KMS-11 (cell line): ENCODE measurements around the gene FTCDNL1.

Experiments used
- H2AFZ ChIP-seq: fragments of 200-600 bp; sonication (generic); 2 replicates; pipeline ENCODE4 v1.6.1; 2016; ENCODE audit warnings: antibody characterized with exemption, mixed run types, low read depth
- H3K27ac ChIP-seq: fragments of 200-600 bp; sonication (generic); 2 replicates; pipeline ENCODE4 v1.6.1; 2016; ENCODE audit warnings: mild to moderate bottlenecking, mixed run types
- H3K27me3 ChIP-seq: fragments of 200-600 bp; sonication (generic); 2 replicates; pipeline ENCODE4 v1.6.1; 2017; ENCODE audit warnings: mild to moderate bottlenecking, low read depth, mixed run types, moderate library complexity; ENCODE audit not compliant: insufficient read depth
- H3K36me3 ChIP-seq: fragments of 200-600 bp; sonication (generic); 2 replicates; pipeline ENCODE4 v1.6.1; 2017; ENCODE audit warnings: mild to moderate bottlenecking, mixed run types; ENCODE audit not compliant: insufficient read depth
- H3K4me1 ChIP-seq: fragments of 200-600 bp; sonication (generic); 2 replicates; pipeline ENCODE4 v1.6.1; 2016; ENCODE audit warnings: mild to moderate bottlenecking, low read depth, mixed run types; ENCODE audit not compliant: poor library complexity, severe bottlenecking
- H3K4me2 ChIP-seq: fragments of 200-600 bp; sonication (generic); 2 replicates; pipeline ENCODE4 v1.7.0; 2016; ENCODE audit warnings: mild to moderate bottlenecking, mixed run types
- H3K4me3 ChIP-seq: fragments of 200-600 bp; sonication (generic); IDR thresholded peaks from 2 replicates; pipeline ENCODE4 v1.6.1; 2017; ENCODE audit warnings: low read depth, low read length, mixed read lengths; ENCODE audit not compliant: insufficient read depth
- H3K79me2 ChIP-seq: fragments of 200-600 bp; sonication (generic); 2 replicates; pipeline ENCODE4 v1.6.1; 2016; ENCODE audit warnings: low read depth, mixed run types; ENCODE audit not compliant: insufficient read depth
- H3K9ac ChIP-seq: fragments of 200-600 bp; sonication (generic); 2 replicates; pipeline ENCODE4 v1.6.1; 2016; ENCODE audit warnings: mild to moderate bottlenecking, mixed run types
- H4K20me1 ChIP-seq: fragments of 200-600 bp; sonication (generic); 2 replicates; pipeline ENCODE4 v1.6.1; 2016; ENCODE audit warnings: mild to moderate bottlenecking, mixed run types; ENCODE audit not compliant: insufficient read depth
- CTCF ChIP-seq: fragments of 200-600 bp; sonication (generic); conservative IDR thresholded peaks from 2 replicates; pipeline ENCODE4 v1.6.1; 2017; ENCODE audit warnings: low read depth, mild to moderate bottlenecking, antibody characterized with exemption, low read length, moderate library complexity, mixed read lengths

Gene FTCDNL1

GRCh38 chr2:199792381-199792780 is 58.6 kb downstream of the FTCDNL1 start:
- no peaks in the 10 kb centered on the region for H4K20me1 ChIP-seq
- H3K4me1 ChIP-seq: no peaks in the 10 kb centered on the region
- H3K27me3 ChIP-seq: no peaks in the 10 kb centered on the region
- no peak for TF ChIP-seq CTCF
- no peak overlapping the region for H3K9ac ChIP-seq
- H3K4me2 ChIP-seq: no peak overlapping the region
- no peak overlapping the region for H3K4me3 ChIP-seq
- no peak overlapping the region for H2AFZ ChIP-seq
- no peaks in the 10 kb centered on the region for H3K36me3 ChIP-seq
- no peaks in the 10 kb centered on the region for H3K79me2 ChIP-seq
- no peak overlapping the region for H3K27ac ChIP-seq

DNA sequence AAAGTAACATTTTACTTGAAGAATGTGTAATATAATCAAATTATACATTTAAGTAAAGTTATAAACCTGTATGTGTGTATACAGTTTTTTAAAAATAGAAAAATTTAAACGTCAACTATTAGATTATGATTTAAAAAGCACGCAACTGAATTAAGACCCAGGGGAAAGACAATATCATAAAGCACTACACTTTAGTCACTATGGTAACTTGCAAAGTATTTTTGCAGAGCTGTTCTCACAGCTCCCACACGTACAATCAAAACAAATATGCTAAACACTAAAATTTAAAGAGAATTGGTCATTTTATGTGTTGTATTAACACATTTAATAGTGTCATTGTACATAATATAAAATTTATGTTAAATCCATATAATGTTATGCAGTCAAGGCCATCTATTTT is 59.7 kb downstream of the FTCDNL1 start:
- Histone ChIP-seq H3K9ac (no peak overlapping the region), H3K27ac (no peak overlapping the region), H2AFZ (no peak overlapping the region), H3K4me2 (no peak overlapping the region), H3K4me1 (no peaks in the 10 kb centered on the region), H3K36me3 (no peaks in the 10 kb centered on the region), H3K4me3 (no peak overlapping the region), H3K79me2 (no peaks in the 10 kb centered on the region), H3K27me3 (no peaks in the 10 kb centered on the region), H4K20me1 (no peaks in the 10 kb centered on the region)
- TF ChIP-seq CTCF: no peak

GRCh38 chr2:199784512-199784911 is 66.5 kb downstream of the FTCDNL1 start:
- H3K4me2 ChIP-seq: no peak overlapping the region
- H3K79me2 ChIP-seq: no peaks in the 10 kb centered on the region
- TF ChIP-seq CTCF: no peak
- H3K4me1 ChIP-seq: peaks cover 13% of the 10 kb centered on the region
- H3K36me3 ChIP-seq: no peaks in the 10 kb centered on the region
- H3K9ac ChIP-seq: no peak overlapping the region
- no peaks in the 10 kb centered on the region for H4K20me1 ChIP-seq
- no peak overlapping the region for H2AFZ ChIP-seq
- H3K4me3 ChIP-seq: no peak overlapping the region
- H3K27me3 ChIP-seq: no peaks in the 10 kb centered on the region
- H3K27ac ChIP-seq: no peak overlapping the region

DNA sequence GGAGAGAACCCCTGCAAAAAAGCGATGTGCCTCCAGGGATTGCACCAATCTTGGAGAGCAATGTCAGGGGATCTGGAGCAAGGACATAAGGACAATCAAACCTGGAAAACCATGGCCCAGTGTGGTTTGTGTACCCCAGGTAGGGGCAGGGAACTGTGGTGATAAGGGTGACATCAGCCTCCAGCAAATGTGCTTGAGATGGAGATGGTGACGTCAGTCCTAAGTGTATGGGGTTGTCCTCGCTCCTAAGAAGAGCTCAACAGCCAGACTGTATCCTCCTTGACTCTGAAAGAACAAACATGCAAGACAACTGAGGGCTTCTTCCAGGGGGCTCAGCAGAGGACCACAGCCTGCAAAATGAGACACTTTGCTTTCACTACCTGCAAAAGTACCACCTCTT is 71.4 kb downstream of the FTCDNL1 start:
- no peak for TF ChIP-seq CTCF
- peaks cover 13% of the 10 kb centered on the region for H3K4me1 ChIP-seq
- H3K79me2 ChIP-seq: no peaks in the 10 kb centered on the region
- H3K27me3 ChIP-seq: no peaks in the 10 kb centered on the region
- no peaks in the 10 kb centered on the region for H4K20me1 ChIP-seq
- no peak overlapping the region for H3K27ac ChIP-seq
- H3K4me3 ChIP-seq: no peak overlapping the region
- H3K9ac ChIP-seq: no peak overlapping the region
- no peaks in the 10 kb centered on the region for H3K36me3 ChIP-seq
- H2AFZ ChIP-seq: no peak overlapping the region
- H3K4me2 ChIP-seq: no peak overlapping the region

- Histone ChIP-seq H3K27ac (no peak overlapping the region), H4K20me1 (no peaks in the 10 kb centered on the region), H3K9ac (no peak overlapping the region), H2AFZ (no peak overlapping the region), H3K4me3 (no peak overlapping the region), H3K36me3 (no peaks in the 10 kb centered on the region), H3K27me3 (no peaks in the 10 kb centered on the region), H3K4me1 (peaks cover 13% of the 10 kb centered on the region), H3K4me2 (no peak overlapping the region), H3K79me2 (no peaks in the 10 kb centered on the region)
- no peak for TF ChIP-seq CTCF
Measured at GRCh38 chr2:199778655-199779054, 72.3 kb downstream of the FTCDNL1 start.
